SU-DHL-6 (cell line): Measurements from ENCODE around the gene RALB.

Experiments
- H2AFZ ChIP-seq: fragments of 200-600 bp; sonication (generic); 2 replicates; pipeline ENCODE4 v1.6.1; 2014; ENCODE audit warnings: low read depth, mild to moderate bottlenecking, moderate library complexity, mixed read lengths, antibody characterized with exemption, low read length; ENCODE audit not compliant: severe bottlenecking
- H3F3A ChIP-seq: fragments of 200-600 bp; shearing (Covaris generic); 2 replicates; pipeline ENCODE4 v1.6.0; 2016; ENCODE audit warnings: antibody characterized with exemption, mild to moderate bottlenecking; ENCODE audit not compliant: insufficient read depth
- H3K27ac ChIP-seq: fragments of 200-600 bp; sonication (generic); 2 replicates; pipeline ENCODE4 v1.5.1; 2016; ENCODE audit warnings: low read depth, mild to moderate bottlenecking, low read length, moderate library complexity, mixed read lengths
- H3K27me3 ChIP-seq: fragments of 200-600 bp; sonication (generic), shearing (Covaris generic); 2 replicates; pipeline ENCODE4 v1.6.0; 2014; ENCODE audit warnings: mild to moderate bottlenecking, low read length
- H3K36me3 ChIP-seq: fragments of 200-600 bp; sonication (generic); 2 replicates; pipeline ENCODE4 v1.6.1; 2014; ENCODE audit warnings: mild to moderate bottlenecking, low read length, mixed read lengths
- H3K4me2 ChIP-seq: fragments of 300-600, 200-600 bp; shearing (Covaris generic), sonication (generic); 2 replicates; pipeline ENCODE4 v1.6.0; 2014; ENCODE audit warnings: low read length, low read depth, mild to moderate bottlenecking; ENCODE audit not compliant: poor library complexity, severe bottlenecking
- H3K4me3 ChIP-seq: fragments of 200-600 bp; sonication (generic); 2 replicates; pipeline ENCODE4 v1.5.1; 2014; ENCODE audit warnings: antibody characterized with exemption, low read length, mild to moderate bottlenecking, mixed read lengths; ENCODE audit not compliant: insufficient read depth, poor library complexity, severe bottlenecking
- H3K79me2 ChIP-seq: fragments of 200-600 bp; sonication (generic); 2 replicates; pipeline ENCODE4 v1.6.1; 2014; ENCODE audit warnings: mild to moderate bottlenecking, low read length, moderate library complexity; ENCODE audit not compliant: insufficient read depth
- H3K9ac ChIP-seq: fragments of 200-600 bp; sonication (generic); 2 replicates; pipeline ENCODE4 v1.7.0; 2014; ENCODE audit warnings: mild to moderate bottlenecking, low read length
- H3K9me2 ChIP-seq: fragments of 200-600 bp; sonication (generic); replicated peaks from 2 replicates; pipeline ENCODE4 v1.6.1; 2014; ENCODE audit warnings: low read length; ENCODE audit not compliant: insufficient read depth
- H3K9me3 ChIP-seq: fragments of 200-600 bp; sonication (generic); 2 replicates; pipeline ENCODE4 v1.6.1; 2014; ENCODE audit warnings: low read length, mixed read lengths; ENCODE audit not compliant: insufficient read depth
- H4K20me1 ChIP-seq: fragments of 200-600 bp; sonication (generic); 2 replicates; pipeline ENCODE4 v1.6.1; 2014; ENCODE audit warnings: low read depth, mild to moderate bottlenecking, antibody characterized with exemption, low read length, moderate library complexity, mixed read lengths
- EZH2phosphoT487 ChIP-seq: fragments of 200-600 bp; sonication (generic), shearing (Covaris generic); conservative IDR thresholded peaks from 2 replicates; pipeline ENCODE4 v1.6.1; 2018; ENCODE audit warnings: mild to moderate bottlenecking, antibody characterized with exemption, low read length, moderate library complexity, mixed read lengths
- TF ChIP-seq, protein P1 (sequence below): fragments of 200-600 bp; sonication (generic); IDR thresholded peaks from one replicate; pipeline ENCODE4 v1.5.1; 2017; ENCODE audit warnings: antibody characterized with exemption, mild to moderate bottlenecking, low read length, moderate library complexity; ENCODE audit not compliant: insufficient read depth, poor library complexity, severe bottlenecking

The RALB gene

GRCh38 chr2:120267348-120267747, 14.7 kb downstream of the RALB start:
- H4K20me1 ChIP-seq = no peaks in the 10 kb centered on the region
- no peaks in the 10 kb centered on the region for H3K9me3 ChIP-seq
- H3K27ac ChIP-seq = no peak overlapping the region
- H3K4me2 ChIP-seq = no peak overlapping the region
- H3K79me2 ChIP-seq = no peaks in the 10 kb centered on the region
- TF ChIP-seq, protein P1, sequence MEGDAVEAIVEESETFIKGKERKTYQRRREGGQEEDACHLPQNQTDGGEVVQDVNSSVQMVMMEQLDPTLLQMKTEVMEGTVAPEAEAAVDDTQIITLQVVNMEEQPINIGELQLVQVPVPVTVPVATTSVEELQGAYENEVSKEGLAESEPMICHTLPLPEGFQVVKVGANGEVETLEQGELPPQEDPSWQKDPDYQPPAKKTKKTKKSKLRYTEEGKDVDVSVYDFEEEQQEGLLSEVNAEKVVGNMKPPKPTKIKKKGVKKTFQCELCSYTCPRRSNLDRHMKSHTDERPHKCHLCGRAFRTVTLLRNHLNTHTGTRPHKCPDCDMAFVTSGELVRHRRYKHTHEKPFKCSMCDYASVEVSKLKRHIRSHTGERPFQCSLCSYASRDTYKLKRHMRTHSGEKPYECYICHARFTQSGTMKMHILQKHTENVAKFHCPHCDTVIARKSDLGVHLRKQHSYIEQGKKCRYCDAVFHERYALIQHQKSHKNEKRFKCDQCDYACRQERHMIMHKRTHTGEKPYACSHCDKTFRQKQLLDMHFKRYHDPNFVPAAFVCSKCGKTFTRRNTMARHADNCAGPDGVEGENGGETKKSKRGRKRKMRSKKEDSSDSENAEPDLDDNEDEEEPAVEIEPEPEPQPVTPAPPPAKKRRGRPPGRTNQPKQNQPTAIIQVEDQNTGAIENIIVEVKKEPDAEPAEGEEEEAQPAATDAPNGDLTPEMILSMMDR = no peak
- TF ChIP-seq EZH2phosphoT487 = no peak
- no peaks in the 10 kb centered on the region for H3F3A ChIP-seq
- no peak overlapping the region for H3K9ac ChIP-seq
- no peaks in the 10 kb centered on the region for H3K27me3 ChIP-seq
- no peak overlapping the region for H2AFZ ChIP-seq
- no peaks in the 10 kb centered on the region for H3K9me2 ChIP-seq
- no peaks in the 10 kb centered on the region for H3K36me3 ChIP-seq
- H3K4me3 ChIP-seq = no peak overlapping the region

GRCh38 chr2:120269076-120269744, 16.6 kb downstream of the RALB start:
- H3K79me2 ChIP-seq = no peaks in the 10 kb centered on the region
- H3K36me3 ChIP-seq = no peaks in the 10 kb centered on the region
- no peak overlapping the region for H3K27ac ChIP-seq

GRCh38 chr2:120269816-120270215, 17.2 kb downstream of the RALB start:
- H3K4me2 ChIP-seq = no peak overlapping the region
- H3K4me3 ChIP-seq = no peak overlapping the region
- no peak overlapping the region for H2AFZ ChIP-seq
- no peak overlapping the region for H3K27ac ChIP-seq
- no peak overlapping the region for H3K9ac ChIP-seq
- no peaks in the 10 kb centered on the region for H4K20me1 ChIP-seq
- no peaks in the 10 kb centered on the region for H3K79me2 ChIP-seq
- TF ChIP-seq EZH2phosphoT487 = no peak
- TF ChIP-seq, protein P1 = no peak
- H3F3A ChIP-seq = no peaks in the 10 kb centered on the region
- no peaks in the 10 kb centered on the region for H3K9me2 ChIP-seq
- H3K27me3 ChIP-seq = no peaks in the 10 kb centered on the region
- no peaks in the 10 kb centered on the region for H3K9me3 ChIP-seq
- no peaks in the 10 kb centered on the region for H3K36me3 ChIP-seq

More at GRCh38 chr2:120269076-120269744, 16.6 kb downstream of the RALB start:
- H3K9ac ChIP-seq = no peak overlapping the region
- H3K4me2 ChIP-seq = no peak overlapping the region
- no peaks in the 10 kb centered on the region for H3F3A ChIP-seq
- no peaks in the 10 kb centered on the region for H3K9me2 ChIP-seq
- no peaks in the 10 kb centered on the region for H4K20me1 ChIP-seq
- H3K4me3 ChIP-seq = no peak overlapping the region
- no peak overlapping the region for H2AFZ ChIP-seq
- TF ChIP-seq EZH2phosphoT487 = no peak
- TF ChIP-seq, protein P1 = no peak
- H3K27me3 ChIP-seq = no peaks in the 10 kb centered on the region
- no peaks in the 10 kb centered on the region for H3K9me3 ChIP-seq
